PFSK-1 (cell line): Measurements from ENCODE around the gene ERC2.

ENCODE experiments used
- POLR2AphosphoS5 ChIP-seq: IDR thresholded peaks from 2 replicates; pipeline ENCODE4 v1.6.1; 2012; ENCODE audit warnings: low read depth, mild to moderate bottlenecking, control low read depth, low read length, moderate library complexity
- REST ChIP-seq, 2 experiments: IDR thresholded peaks; 2 replicates each; pipeline versions ENCODE4 v1.6.1 to v1.8.0; 2011 to 2012; ENCODE audit warnings: low read depth in 2 of 2, low read length in 2 of 2, control low read depth in 1 of 2, inconsistent platforms in 1 of 2, mild to moderate bottlenecking in 1 of 2, moderate library complexity in 1 of 2; ENCODE audit not compliant: insufficient read depth in 1 of 2
- TAF1 ChIP-seq: IDR thresholded peaks from 2 replicates; pipeline ENCODE4 v1.6.1; 2012; ENCODE audit warnings: low read length, control low read depth, borderline replicate concordance; ENCODE audit not compliant: insufficient read depth

GRCh38 chr3:55742832-55743136 is 725.5 kb downstream of the ERC2 start:
- TF ChIP-seq POLR2AphosphoS5 (no peak), TAF1 (no peak), REST (IDR thresholded peaks at IDR 0.05; ENCODE audit: insufficient read depth in 1 of 2, low read depth in 2 of 2, low read length in 2 of 2) (no peak)
